Hepatocyte (in vitro differentiated cells): Measurements from ENCODE around the gene LRRK1. TPM values are rescaled to one million over a fixed set of nuclear protein-coding genes. Genes with fewer than 3 reads are reported as not detected.

Experiments
- DNase-seq: peaks from one replicate; pipeline ENCODE4 v3.0.0-alpha.2; 2016; ENCODE audit warnings: low spot score
- H2AFZ ChIP-seq: fragments of 200-600 bp; sonication (generic); 2 replicates; pipeline ENCODE4 v1.6.0; 2016; ENCODE audit warnings: antibody characterized with exemption, mild to moderate bottlenecking
- H3K27ac ChIP-seq: fragments of 200-600 bp; sonication (generic); 2 replicates; pipeline ENCODE4 v1.5.1; 2016; ENCODE audit warnings: mild to moderate bottlenecking
- H3K27me3 ChIP-seq: fragments of 200-600 bp; sonication (generic); 2 replicates; pipeline ENCODE4 v1.6.1; 2016
- H3K36me3 ChIP-seq: fragments of 200-600 bp; sonication (generic); replicated peaks from 2 replicates; pipeline ENCODE4 v1.5.1; 2016; ENCODE audit warnings: low read depth; ENCODE audit not compliant: insufficient read depth
- H3K4me1 ChIP-seq: fragments of 200-600 bp; sonication (generic); 2 replicates; pipeline ENCODE4 v1.5.1; 2016; ENCODE audit warnings: mild to moderate bottlenecking, moderate library complexity; ENCODE audit not compliant: insufficient read depth
- H3K4me2 ChIP-seq: fragments of 200-600 bp; sonication (generic); 2 replicates; pipeline ENCODE4 v1.6.0; 2016
- H3K4me3 ChIP-seq: fragments of 200-600 bp; sonication (generic); 2 replicates; pipeline ENCODE4 v1.5.1; 2016; ENCODE audit warnings: mild to moderate bottlenecking
- H3K79me2 ChIP-seq: fragments of 200-600 bp; sonication (generic); 2 replicates; pipeline ENCODE4 v1.6.0; 2017; ENCODE audit warnings: mild to moderate bottlenecking
- H3K9me2 ChIP-seq: fragments of 200-600 bp; sonication (generic); replicated peaks from 2 replicates; pipeline ENCODE4 v1.6.0; 2017; ENCODE audit warnings: mild to moderate bottlenecking; ENCODE audit not compliant: insufficient read depth
- H3K9me3 ChIP-seq: fragments of 200-600 bp; sonication (generic); 2 replicates; pipeline ENCODE4 v1.5.1; 2016; ENCODE audit warnings: low read depth, mild to moderate bottlenecking
- H4K20me1 ChIP-seq: fragments of 200-600 bp; sonication (generic); 2 replicates; pipeline ENCODE4 v1.6.0; 2016; ENCODE audit warnings: mild to moderate bottlenecking; ENCODE audit not compliant: insufficient read depth, poor library complexity, severe bottlenecking
- EZH2 ChIP-seq: fragments of 200-600 bp; sonication (generic); IDR thresholded peaks from 2 replicates; pipeline ENCODE4 v1.6.1; 2016; ENCODE audit warnings: antibody characterized with exemption, mild to moderate bottlenecking, borderline replicate concordance
- EZH2phosphoT487 ChIP-seq: fragments of 200-600 bp; sonication (generic); IDR thresholded peaks from one replicate; pipeline ENCODE4 v1.6.1; 2018; ENCODE audit warnings: antibody characterized with exemption, mild to moderate bottlenecking, low read depth, moderate library complexity; ENCODE audit not compliant: unreplicated experiment, severe bottlenecking
- WGBS: methylation state at CpG from one replicate; pipeline ENCODE4 v1.1.6; 2016; ENCODE audit warnings: low lambda C conversion rate; ENCODE audit errors: missing lambda C conversion rate; 5-methylcytosine and 5-hydroxymethylcytosine counted together
- polyA plus RNA-seq: library from polyadenylated mRNA; unstranded; fragments of >200 nt; fragmentation: Nextera tagmentation; extraction: Ambion mirVana; gene quantifications from 2 replicates; pipeline ENCODE4 v1.2.1, GENCODE V29; 2016
- total RNA-seq: library from RNA; depleted of rRNA; stranded (reverse); fragments of >200 nt; gene quantifications from 2 replicates; pipeline ENCODE4 v1.2.3, GENCODE V29; 2014
- TF ChIP-seq, protein P1 (sequence below): fragments of 200-600 bp; sonication (generic); IDR thresholded peaks from 2 replicates; pipeline ENCODE4 v1.5.1; 2016; ENCODE audit warnings: antibody characterized with exemption, mild to moderate bottlenecking; ENCODE audit not compliant: poor library complexity

Gene LRRK1
- total and polyA plus RNA-seq, 2 experiments from 2014 or later: 2.1 TPM

DNA sequence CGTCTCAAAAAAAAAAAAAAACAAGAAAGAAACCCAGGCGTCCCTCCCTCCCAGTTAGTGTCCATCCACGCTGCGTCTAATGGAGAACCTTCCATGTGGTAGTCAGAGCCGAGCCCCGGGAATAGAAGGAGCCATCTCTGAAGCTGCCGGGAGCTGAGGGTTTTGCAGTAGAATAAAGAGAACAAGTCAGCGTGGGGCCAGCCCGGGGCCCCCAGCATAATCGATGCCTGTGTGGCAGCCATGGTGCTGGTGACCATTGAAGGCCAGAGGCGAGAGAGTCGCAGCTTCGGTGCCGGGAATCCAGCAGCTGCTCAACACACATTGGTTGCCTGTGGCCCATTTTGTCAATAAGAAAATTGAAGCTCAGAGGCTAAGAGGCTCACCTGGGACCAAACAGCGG is 181.0 kb downstream of the LRRK1 start:
- no peak for DNase-seq
- H3K4me3 ChIP-seq: no peak overlapping the region

GRCh38 chr15:101100593-101101442 is 181.7 kb downstream of the LRRK1 start:
- H3K27me3 ChIP-seq: no peaks in the 10 kb centered on the region
- H2AFZ ChIP-seq: no peak overlapping the region
- H3K36me3 ChIP-seq: no peaks in the 10 kb centered on the region
- DNase-seq: no peak
- H3K4me1 ChIP-seq: no peaks in the 10 kb centered on the region
- H3K27ac ChIP-seq: no peak overlapping the region
- H3K4me2 ChIP-seq: no peak overlapping the region
- no peak overlapping the region for H3K4me3 ChIP-seq
- H3K79me2 ChIP-seq: no peaks in the 10 kb centered on the region
- TF ChIP-seq, protein P1, sequence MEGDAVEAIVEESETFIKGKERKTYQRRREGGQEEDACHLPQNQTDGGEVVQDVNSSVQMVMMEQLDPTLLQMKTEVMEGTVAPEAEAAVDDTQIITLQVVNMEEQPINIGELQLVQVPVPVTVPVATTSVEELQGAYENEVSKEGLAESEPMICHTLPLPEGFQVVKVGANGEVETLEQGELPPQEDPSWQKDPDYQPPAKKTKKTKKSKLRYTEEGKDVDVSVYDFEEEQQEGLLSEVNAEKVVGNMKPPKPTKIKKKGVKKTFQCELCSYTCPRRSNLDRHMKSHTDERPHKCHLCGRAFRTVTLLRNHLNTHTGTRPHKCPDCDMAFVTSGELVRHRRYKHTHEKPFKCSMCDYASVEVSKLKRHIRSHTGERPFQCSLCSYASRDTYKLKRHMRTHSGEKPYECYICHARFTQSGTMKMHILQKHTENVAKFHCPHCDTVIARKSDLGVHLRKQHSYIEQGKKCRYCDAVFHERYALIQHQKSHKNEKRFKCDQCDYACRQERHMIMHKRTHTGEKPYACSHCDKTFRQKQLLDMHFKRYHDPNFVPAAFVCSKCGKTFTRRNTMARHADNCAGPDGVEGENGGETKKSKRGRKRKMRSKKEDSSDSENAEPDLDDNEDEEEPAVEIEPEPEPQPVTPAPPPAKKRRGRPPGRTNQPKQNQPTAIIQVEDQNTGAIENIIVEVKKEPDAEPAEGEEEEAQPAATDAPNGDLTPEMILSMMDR: no peak
- TF ChIP-seq EZH2: no peak
- no peak for TF ChIP-seq EZH2phosphoT487
- no peaks in the 10 kb centered on the region for H3K9me2 ChIP-seq
- no peaks in the 10 kb centered on the region for H4K20me1 ChIP-seq
- 91% methylated on average over 29 of the region's 29 CpGs for WGBS
- H3K9me3 ChIP-seq: no peaks in the 10 kb centered on the region

More for the DNA sequence above, 181.0 kb downstream of the LRRK1 start:
- H3K4me2 ChIP-seq: no peak overlapping the region
- no peaks in the 10 kb centered on the region for H3K9me3 ChIP-seq
- no peaks in the 10 kb centered on the region for H3K79me2 ChIP-seq
- no peaks in the 10 kb centered on the region for H4K20me1 ChIP-seq
- no peaks in the 10 kb centered on the region for H3K36me3 ChIP-seq
- no peaks in the 10 kb centered on the region for H3K4me1 ChIP-seq
- no peaks in the 10 kb centered on the region for H3K27me3 ChIP-seq
- WGBS: 96% methylated on average over 14 of the region's 15 CpGs
- TF ChIP-seq EZH2 (no peak), EZH2phosphoT487 (no peak)
- TF ChIP-seq, protein P1: no peak
- H3K9me2 ChIP-seq: no peaks in the 10 kb centered on the region
- no peak overlapping the region for H3K27ac ChIP-seq
- no peak overlapping the region for H2AFZ ChIP-seq

GRCh38 chr15:101101676-101102075 is 182.5 kb downstream of the LRRK1 start:
- no peak overlapping the region for H3K4me2 ChIP-seq
- no peak overlapping the region for H3K27ac ChIP-seq
- no peaks in the 10 kb centered on the region for H3K79me2 ChIP-seq
- TF ChIP-seq EZH2 (no peak), EZH2phosphoT487 (no peak)
- TF ChIP-seq, protein P1: no peak
- no peaks in the 10 kb centered on the region for H3K9me3 ChIP-seq
- H3K36me3 ChIP-seq: no peaks in the 10 kb centered on the region
- no peak overlapping the region for H3K4me3 ChIP-seq
- H3K4me1 ChIP-seq: no peaks in the 10 kb centered on the region
- WGBS: 98% methylated on average over 3 of the region's 3 CpGs
- DNase-seq: no peak
- H4K20me1 ChIP-seq: no peaks in the 10 kb centered on the region
- H3K27me3 ChIP-seq: no peaks in the 10 kb centered on the region
- H3K9me2 ChIP-seq: no peaks in the 10 kb centered on the region
- H2AFZ ChIP-seq: no peak overlapping the region
